IgD-negative memory B cell (primary cell): ENCODE measurements around the gene FIGN. TPM values are rescaled to one million over a fixed set of nuclear protein-coding genes. Genes with fewer than 3 reads are reported as not detected.

Source experiments
- H3K27ac Mint-ChIP-seq, 3 donors: one replicate each; pipeline ENCODE4 v1.8.0; 2020 to 2022; ENCODE audit warnings: mild to moderate bottlenecking in 3 of 3, mixed read lengths in 3 of 3, moderate library complexity in 1 of 3
- H3K27me3 Mint-ChIP-seq: one replicate; pipeline ENCODE4 v1.8.0; 2021; ENCODE audit warnings: mixed read lengths
- H3K36me3 Mint-ChIP-seq: one replicate; pipeline ENCODE4 v1.8.0; 2020; ENCODE audit warnings: mild to moderate bottlenecking, mixed read lengths
- H3K4me1 Mint-ChIP-seq, 3 donors: one replicate each; pipeline ENCODE4 v1.8.0; 2020 to 2022; ENCODE audit warnings: mixed read lengths in 3 of 3, mild to moderate bottlenecking in 1 of 3
- H3K4me3 Mint-ChIP-seq, 4 donors: one replicate each; pipeline ENCODE4 v1.8.0; 2020 to 2022; ENCODE audit warnings: mild to moderate bottlenecking in 4 of 4, mixed read lengths in 4 of 4, moderate library complexity in 3 of 4
- H3K9me3 Mint-ChIP-seq, 3 donors: one replicate each; pipeline ENCODE4 v1.8.0; 2020 to 2021; ENCODE audit warnings: mixed read lengths in 3 of 3, mild to moderate bottlenecking in 1 of 3
- polyA plus RNA-seq: library from polyadenylated mRNA; unstranded; fragments of 300-500 nt; fragmentation: Illumina TruSeq; gene quantifications from one replicate; pipeline ENCODE4 v1.2.3, GENCODE V29; 2021

The FIGN gene
- polyA plus RNA-seq, 1 donor from 2014 or later, result not detected

GRCh38 chr2:163703386-163703785 lies 32.4 kb downstream of the FIGN start:
- Mint-ChIP-seq H3K4me3 (no peak overlapping the region), H3K27ac (no peak overlapping the region), H3K9me3 (no peaks in the 10 kb centered on the region), H3K27me3 (no peaks in the 10 kb centered on the region), H3K4me1 (no peaks in the 10 kb centered on the region), H3K36me3 (no peaks in the 10 kb centered on the region)

DNA sequence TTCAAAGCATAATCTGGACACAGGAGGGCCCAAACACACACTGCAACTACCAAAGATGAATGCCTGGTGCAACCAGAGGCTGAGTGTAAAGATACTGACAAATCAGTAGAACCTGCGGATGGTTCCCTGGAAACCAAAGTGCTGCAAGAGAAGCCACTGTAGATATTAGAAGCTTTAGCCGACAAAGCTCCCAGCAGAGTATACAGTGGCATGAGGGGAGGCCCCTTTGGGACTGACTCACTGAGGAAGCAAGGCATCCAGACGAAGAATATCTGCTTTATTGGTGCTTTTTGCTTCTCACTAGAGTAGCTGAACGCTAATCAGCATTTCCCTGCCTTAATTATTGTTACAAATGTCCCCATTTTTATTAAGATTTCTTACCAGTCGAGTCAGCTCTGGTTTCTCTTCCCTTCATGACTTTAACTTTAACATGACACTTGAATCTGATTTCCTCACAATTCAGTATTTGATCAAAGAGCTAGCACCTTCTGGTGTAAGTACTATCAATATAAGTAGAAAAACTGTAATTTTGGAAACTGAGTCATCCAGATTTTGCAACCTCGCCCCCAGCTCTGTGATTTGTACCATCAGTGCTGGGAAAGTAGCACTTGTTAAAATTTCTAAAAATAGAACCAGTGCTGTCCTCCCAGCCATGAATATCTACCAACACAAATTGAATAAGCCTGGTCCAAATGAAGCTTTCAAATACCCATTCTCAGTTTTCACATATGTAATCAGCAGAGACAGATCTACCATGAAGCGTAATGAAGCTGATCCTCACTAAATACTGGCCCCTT lies 34.2 kb downstream of the FIGN start:
- H3K4me1 Mint-ChIP-seq, result no peaks in the 10 kb centered on the region
- no peaks in the 10 kb centered on the region for H3K36me3 Mint-ChIP-seq
- H3K4me3 Mint-ChIP-seq, result no peak overlapping the region
- no peak overlapping the region for H3K27ac Mint-ChIP-seq
- no peaks in the 10 kb centered on the region for H3K27me3 Mint-ChIP-seq
- H3K9me3 Mint-ChIP-seq, result no peaks in the 10 kb centered on the region

DNA sequence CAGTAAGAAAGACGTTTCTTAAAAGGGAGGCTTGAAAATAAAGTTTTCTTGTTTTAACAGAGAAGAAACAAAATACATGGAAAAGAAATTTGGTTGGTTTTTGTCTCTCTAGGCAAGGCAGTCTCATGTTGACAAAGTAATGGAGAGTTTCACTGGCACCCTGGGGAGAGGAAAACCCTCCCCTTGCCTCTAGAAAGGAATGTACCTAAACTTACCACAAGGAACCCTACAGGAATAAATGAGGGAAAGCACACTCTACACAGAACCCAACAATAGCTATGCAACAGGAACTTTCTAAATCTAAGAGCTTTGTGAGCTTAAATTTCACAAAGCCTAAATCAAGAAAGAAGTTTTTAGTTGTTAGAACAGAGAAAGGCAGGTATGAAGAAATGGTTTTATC lies 37.0 kb downstream of the FIGN start:
- Mint-ChIP-seq H3K4me3 (no peak overlapping the region), H3K36me3 (no peaks in the 10 kb centered on the region), H3K27me3 (no peaks in the 10 kb centered on the region), H3K27ac (no peak overlapping the region), H3K9me3 (no peaks in the 10 kb centered on the region), H3K4me1 (no peaks in the 10 kb centered on the region)

DNA sequence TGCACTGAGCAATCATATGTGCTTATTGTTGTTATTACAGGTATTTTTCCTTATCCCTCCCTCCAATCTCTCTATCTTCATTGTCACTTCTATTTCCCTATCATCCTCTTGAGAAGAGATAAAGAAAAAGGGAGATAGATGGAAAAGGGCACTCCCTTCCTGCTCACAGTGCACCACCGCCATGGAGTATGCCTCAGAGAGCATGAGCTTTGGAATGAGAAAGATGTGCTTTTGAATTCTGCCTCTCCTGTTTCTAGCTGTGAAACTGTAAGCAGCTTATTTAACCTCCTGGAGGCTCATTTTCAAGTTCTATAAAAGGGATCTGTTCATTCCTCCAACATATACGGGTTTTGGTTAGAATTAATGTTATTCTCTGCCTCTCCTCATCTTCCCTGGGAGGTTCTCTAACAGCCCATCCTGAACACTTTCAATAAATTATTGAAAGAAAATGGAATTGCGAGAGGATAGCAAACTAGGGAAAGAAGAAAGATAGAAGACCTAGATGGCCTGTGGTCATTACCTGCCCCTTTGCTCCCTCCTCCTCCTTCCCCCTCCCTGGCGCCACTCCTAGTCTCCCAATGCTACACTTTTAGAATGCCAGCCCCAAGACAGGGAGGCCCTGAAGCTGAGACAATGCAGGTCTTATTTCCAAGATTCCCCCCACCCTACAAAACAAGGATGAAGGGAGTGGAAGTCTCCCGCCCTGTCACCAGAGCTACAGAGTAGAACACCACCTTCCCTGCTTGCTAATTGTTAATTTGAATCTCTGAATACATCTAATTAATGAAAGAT lies 37.8 kb downstream of the FIGN start:
- Mint-ChIP-seq H3K9me3 (no peaks in the 10 kb centered on the region), H3K36me3 (no peaks in the 10 kb centered on the region), H3K27ac (no peak overlapping the region), H3K27me3 (no peaks in the 10 kb centered on the region), H3K4me3 (no peak overlapping the region), H3K4me1 (no peaks in the 10 kb centered on the region)

DNA sequence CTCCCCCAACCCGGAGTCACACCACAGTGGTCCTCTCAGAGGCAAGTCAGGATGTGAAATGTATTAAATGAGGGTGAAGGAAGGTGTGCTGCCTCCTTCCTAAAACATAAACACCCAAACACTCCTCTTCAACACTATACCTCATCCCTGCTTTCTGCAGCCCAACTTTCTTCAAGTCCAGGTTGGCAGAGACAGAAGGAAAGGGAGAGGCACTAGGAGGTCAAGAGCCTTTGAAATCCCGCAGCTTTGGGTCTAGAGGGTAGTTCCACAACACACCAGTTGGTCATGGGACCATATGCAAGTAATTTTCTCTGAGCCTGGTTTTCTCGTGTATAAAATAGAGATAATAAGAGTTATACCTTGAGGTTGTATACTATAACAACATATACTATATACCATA lies 38.4 kb downstream of the FIGN start:
- Mint-ChIP-seq H3K4me1 (no peaks in the 10 kb centered on the region), H3K9me3 (no peaks in the 10 kb centered on the region), H3K4me3 (no peak overlapping the region), H3K27ac (no peak overlapping the region), H3K36me3 (no peaks in the 10 kb centered on the region), H3K27me3 (no peaks in the 10 kb centered on the region)

GRCh38 chr2:163693484-163693883 lies 42.3 kb downstream of the FIGN start:
- Mint-ChIP-seq H3K4me3 (no peak overlapping the region), H3K9me3 (peaks cover 0 to 1% (median 0%) of the 10 kb centered on the region in 3 donors), H3K27me3 (no peaks in the 10 kb centered on the region), H3K4me1 (no peaks in the 10 kb centered on the region), H3K36me3 (no peaks in the 10 kb centered on the region), H3K27ac (no peak overlapping the region)

DNA sequence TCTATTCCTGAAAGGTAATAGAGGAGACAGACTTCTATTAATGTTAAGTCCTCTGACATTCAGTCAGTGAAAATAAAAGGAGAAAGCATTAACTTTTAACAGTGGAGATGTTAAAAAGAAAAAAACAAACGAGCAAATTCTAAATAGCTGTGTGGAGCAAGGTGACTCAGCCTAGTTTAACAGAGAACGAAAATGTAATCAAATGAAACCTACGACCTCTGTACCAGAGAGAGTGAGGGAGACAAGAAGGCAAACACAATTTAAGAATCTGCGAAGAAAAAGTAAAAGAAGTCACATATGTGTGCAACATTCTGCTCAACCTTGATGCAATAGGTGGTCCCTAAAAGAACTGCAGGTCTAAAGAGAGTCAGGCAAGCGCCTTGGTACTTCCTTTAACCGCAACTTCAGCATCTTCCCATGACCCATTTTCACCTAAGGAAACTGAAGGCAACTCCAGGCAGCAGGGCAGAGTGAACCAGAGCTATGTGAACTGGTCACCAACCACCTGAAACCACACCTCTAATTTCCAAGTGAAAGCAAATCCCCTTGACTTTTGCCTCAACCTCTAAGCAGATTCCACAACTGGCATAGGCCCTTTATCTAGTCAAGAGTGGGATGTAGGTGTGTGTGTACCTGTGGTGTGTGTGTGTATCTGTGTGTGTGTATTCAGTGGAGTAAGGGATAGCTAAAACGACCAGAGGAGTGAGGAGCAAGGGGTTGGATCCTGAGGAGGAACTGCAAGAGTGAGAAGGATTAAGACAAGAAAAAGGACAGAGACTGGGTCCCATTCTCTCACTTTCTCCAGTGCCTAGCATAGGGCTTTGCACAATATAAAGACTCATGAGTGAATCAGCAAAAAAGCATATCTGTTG lies 43.0 kb downstream of the FIGN start:
- H3K4me1 Mint-ChIP-seq, result no peaks in the 10 kb centered on the region
- peaks cover 0 to 1% (median 0%) of the 10 kb centered on the region in 3 donors for H3K9me3 Mint-ChIP-seq
- H3K27me3 Mint-ChIP-seq, result no peaks in the 10 kb centered on the region
- H3K36me3 Mint-ChIP-seq, result no peaks in the 10 kb centered on the region
- no peak overlapping the region for H3K4me3 Mint-ChIP-seq
- H3K27ac Mint-ChIP-seq, result no peak overlapping the region

DNA sequence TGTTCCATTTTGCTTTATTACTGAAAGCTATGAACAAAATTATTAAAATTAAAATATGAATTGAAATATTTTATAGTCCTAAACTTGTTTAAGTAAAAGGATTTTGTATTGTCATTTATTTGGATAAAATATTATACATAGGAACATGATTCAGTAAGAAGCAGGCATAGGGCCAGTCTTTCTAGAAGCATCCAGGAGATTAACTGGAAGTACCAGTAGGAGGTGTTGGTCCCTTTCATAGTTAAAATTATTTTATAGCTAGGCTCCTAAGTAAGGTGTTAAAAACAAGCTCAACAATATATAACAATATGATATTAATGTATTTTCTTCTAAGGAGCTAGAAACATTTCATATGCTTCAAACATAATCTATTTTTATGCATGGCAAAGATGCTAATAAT lies 43.7 kb downstream of the FIGN start:
- no peak overlapping the region for H3K4me3 Mint-ChIP-seq
- no peaks in the 10 kb centered on the region for H3K27me3 Mint-ChIP-seq
- no peaks in the 10 kb centered on the region for H3K36me3 Mint-ChIP-seq
- peaks cover 0 to 1% (median 0%) of the 10 kb centered on the region in 3 donors for H3K9me3 Mint-ChIP-seq
- no peak overlapping the region for H3K27ac Mint-ChIP-seq
- no peaks in the 10 kb centered on the region for H3K4me1 Mint-ChIP-seq

GRCh38 chr2:163690896-163691295 lies 44.9 kb downstream of the FIGN start:
- no peak overlapping the region for H3K4me3 Mint-ChIP-seq
- no peaks in the 10 kb centered on the region for H3K4me1 Mint-ChIP-seq
- peaks cover 0 to 1% (median 0%) of the 10 kb centered on the region in 3 donors for H3K9me3 Mint-ChIP-seq
- H3K36me3 Mint-ChIP-seq, result no peaks in the 10 kb centered on the region
- no peaks in the 10 kb centered on the region for H3K27me3 Mint-ChIP-seq
- H3K27ac Mint-ChIP-seq, result no peak overlapping the region

DNA sequence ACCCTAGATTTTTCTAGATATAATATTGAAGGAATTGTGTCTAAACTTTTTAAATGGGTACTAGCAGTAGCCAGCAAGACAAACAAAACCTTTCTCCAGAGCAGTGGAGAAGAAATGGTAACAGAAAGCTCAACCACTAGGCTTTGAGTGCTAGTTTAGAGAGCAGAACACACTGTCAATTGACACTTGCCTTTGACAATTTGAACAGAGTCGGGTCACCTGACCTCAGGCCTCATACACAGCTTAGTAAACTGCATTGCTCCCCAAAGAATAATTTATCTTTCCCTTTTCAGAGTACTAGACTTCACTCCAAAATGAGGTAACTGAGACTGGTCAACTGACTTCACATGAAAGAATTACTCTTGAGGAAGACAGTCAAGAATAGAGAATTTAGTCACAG lies 48.6 kb downstream of the FIGN start:
- no peak overlapping the region for H3K4me3 Mint-ChIP-seq
- H3K27ac Mint-ChIP-seq, result no peak overlapping the region
- peaks cover 0 to 1% (median 0%) of the 10 kb centered on the region in 3 donors for H3K9me3 Mint-ChIP-seq
- no peaks in the 10 kb centered on the region for H3K27me3 Mint-ChIP-seq
- no peaks in the 10 kb centered on the region for H3K36me3 Mint-ChIP-seq
- H3K4me1 Mint-ChIP-seq, result no peaks in the 10 kb centered on the region

- Mint-ChIP-seq H3K9me3 (peaks cover 0 to 1% (median 0%) of the 10 kb centered on the region in 3 donors), H3K4me1 (no peaks in the 10 kb centered on the region), H3K27me3 (no peaks in the 10 kb centered on the region), H3K4me3 (no peak overlapping the region), H3K36me3 (no peaks in the 10 kb centered on the region), H3K27ac (no peak overlapping the region)
Observed at GRCh38 chr2:163686289-163686688, 49.5 kb downstream of the FIGN start.

DNA sequence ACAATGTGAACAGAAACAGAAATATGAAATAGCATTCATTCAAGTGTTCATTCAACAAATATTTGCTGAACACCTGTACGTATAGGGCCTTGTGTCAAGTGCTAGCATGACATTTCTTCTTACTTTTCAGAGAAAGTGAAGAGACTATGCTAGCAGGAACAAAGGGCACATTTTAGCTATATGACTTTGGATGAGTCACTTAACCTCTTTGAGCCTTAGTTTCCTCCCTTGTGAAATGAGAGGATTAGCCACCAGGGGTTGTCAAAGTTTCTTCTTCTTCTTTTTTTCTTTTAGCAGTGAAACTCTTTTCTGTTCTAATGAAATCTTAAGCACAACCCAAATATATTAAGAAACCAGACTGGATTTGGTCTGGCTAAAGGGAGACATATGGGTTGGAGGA lies 53.1 kb downstream of the FIGN start:
- H3K36me3 Mint-ChIP-seq, result no peaks in the 10 kb centered on the region
- no peak overlapping the region for H3K27ac Mint-ChIP-seq
- H3K9me3 Mint-ChIP-seq, result peaks cover 0 to 4% (median 0%) of the 10 kb centered on the region in 3 donors
- no peaks in the 10 kb centered on the region for H3K4me1 Mint-ChIP-seq
- H3K27me3 Mint-ChIP-seq, result no peaks in the 10 kb centered on the region
- no peak overlapping the region for H3K4me3 Mint-ChIP-seq

- Mint-ChIP-seq H3K27ac (no peak overlapping the region), H3K27me3 (no peaks in the 10 kb centered on the region), H3K36me3 (no peaks in the 10 kb centered on the region), H3K4me3 (no peak overlapping the region), H3K4me1 (no peaks in the 10 kb centered on the region), H3K9me3 (peaks cover 0 to 4% (median 0%) of the 10 kb centered on the region in 3 donors)
Observed at GRCh38 chr2:163681745-163682144, 54.1 kb downstream of the FIGN start.

DNA sequence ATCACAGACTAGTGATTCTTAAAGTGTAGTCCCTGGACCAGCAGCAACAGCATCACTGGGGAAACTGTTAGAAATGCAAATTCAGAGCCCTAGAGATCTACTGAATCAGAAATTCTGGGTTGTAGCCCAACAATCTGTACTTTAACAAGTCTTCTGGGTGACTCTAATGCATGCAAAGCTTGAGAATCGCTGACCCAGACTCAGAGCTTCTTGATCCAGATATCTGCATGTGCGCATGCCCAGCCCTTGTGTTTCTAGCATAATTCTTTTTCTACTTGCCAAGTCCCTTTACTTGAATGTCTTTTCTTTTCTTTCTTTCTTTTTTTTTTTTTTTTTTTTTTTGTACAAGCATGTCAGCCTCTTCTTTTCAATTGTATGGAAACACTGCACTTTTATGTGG lies 60.4 kb downstream of the FIGN start:
- Mint-ChIP-seq H3K4me1 (no peaks in the 10 kb centered on the region), H3K27me3 (no peaks in the 10 kb centered on the region), H3K9me3 (peaks cover 0 to 3% (median 2%) of the 10 kb centered on the region in 3 donors), H3K27ac (no peak overlapping the region), H3K4me3 (no peak overlapping the region), H3K36me3 (no peaks in the 10 kb centered on the region)

- Mint-ChIP-seq H3K36me3 (no peaks in the 10 kb centered on the region), H3K9me3 (peaks cover 0 to 4% (median 2%) of the 10 kb centered on the region in 3 donors), H3K4me1 (no peaks in the 10 kb centered on the region), H3K27me3 (no peaks in the 10 kb centered on the region), H3K4me3 (no peak overlapping the region), H3K27ac (no peak overlapping the region)
Observed at GRCh38 chr2:163673522-163673921, 62.3 kb downstream of the FIGN start.
